GM21526 (cell line): ENCODE data around the gene EPAS1.

ENCODE experiments used
- ATAC-seq: cut with Tn5 transposase; IDR thresholded peaks from one replicate; pipeline ENCODE4 v1.9.1; 2021; ENCODE audit warnings: moderate library complexity; ENCODE audit not compliant: unreplicated experiment, low FRiP score

The EPAS1 gene

DNA sequence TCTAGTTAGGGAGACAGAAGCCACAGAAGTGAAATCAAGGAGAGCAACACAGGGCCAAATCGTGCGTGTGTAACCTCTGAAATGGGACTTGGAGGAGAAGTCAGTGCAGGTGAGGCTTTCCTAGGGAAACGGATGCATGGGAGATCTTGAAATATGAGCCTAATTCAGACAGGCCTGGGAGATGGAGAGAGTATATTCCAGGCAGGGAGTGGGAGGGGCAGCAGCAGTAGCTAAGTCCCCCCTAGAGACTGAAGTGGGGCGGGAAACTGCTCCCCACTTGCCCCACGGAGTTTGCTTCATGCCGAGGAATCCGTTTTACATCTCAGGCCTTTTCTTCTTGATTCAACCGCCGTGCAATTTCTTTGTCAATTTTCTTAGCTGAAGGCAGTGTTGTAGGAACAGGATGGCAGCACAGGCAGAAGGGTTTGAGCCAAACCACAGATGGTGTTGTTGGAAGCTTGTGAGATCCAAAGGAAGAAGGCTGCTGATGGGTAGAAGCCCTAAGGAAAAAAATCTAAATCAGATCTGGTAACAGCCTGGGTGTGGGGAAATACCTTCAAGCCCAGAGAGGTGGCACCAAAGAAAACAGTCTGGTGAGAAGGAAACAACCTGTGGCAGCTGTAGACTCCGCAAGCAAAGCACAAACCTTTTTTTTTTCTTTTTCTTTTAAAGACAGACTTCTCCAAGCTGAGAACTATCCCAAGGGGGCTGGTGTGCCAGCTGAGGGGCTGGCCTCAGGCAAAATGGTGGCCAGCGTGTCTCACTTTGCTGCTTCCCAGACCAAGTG lies 40.2 kb downstream of the EPAS1 start:
- ATAC-seq: no peak

DNA sequence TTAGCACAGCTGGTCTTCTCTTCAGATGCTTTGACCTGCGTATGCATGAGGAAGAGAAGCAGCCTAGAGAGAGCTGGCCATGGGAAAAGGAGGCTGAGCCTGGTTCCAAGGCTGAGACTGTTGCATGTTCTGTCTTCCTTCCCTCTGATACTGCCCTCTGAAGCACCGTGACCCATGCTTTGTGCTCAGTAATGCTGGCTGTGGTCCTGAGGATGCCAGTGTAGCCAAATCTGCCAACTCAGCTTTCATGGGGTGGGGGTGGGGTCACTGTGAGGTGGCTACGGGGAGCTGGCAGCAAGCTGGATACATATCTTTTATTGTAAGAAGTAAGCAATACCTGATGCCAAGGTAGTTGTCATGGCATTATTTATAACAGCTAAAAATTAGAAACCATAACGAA lies 41.5 kb downstream of the EPAS1 start:
- no peak for ATAC-seq

DNA sequence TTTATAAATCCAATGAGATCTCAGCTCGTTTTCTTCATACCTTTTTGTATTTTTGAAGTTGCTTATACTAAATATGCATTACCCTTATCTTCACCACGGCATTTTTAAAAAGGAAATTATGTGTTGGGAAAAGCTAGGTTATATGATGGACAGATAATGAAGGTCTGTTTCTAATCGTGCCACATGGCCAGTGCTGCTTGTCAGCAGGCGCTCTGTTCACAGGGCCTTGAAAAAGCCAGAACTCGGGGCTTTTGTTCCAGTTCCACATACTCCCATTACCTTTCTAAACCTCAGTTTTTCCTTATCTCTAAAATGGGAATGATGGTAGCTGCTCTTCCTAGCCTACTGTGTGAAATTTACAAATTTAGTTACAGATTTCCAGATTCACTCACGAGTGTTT lies 42.0 kb downstream of the EPAS1 start:
- no peak for ATAC-seq

GRCh38 chr2:46339676-46340459 lies 42.7 kb downstream of the EPAS1 start:
- ATAC-seq: no peak

GRCh38 chr2:46340740-46341420 lies 43.7 kb downstream of the EPAS1 start:
- ATAC-seq: no peak

- ATAC-seq: no peak
These were observed 45.5 kb downstream of the EPAS1 start for GRCh38 chr2:46342566-46343315.

GRCh38 chr2:46344706-46345105 lies 47.5 kb downstream of the EPAS1 start:
- no peak for ATAC-seq

- ATAC-seq: no peak
These were observed 48.6 kb downstream of the EPAS1 start for GRCh38 chr2:46345775-46346174.

GRCh38 chr2:46346719-46347118 lies 49.5 kb downstream of the EPAS1 start:
- no peak for ATAC-seq

DNA sequence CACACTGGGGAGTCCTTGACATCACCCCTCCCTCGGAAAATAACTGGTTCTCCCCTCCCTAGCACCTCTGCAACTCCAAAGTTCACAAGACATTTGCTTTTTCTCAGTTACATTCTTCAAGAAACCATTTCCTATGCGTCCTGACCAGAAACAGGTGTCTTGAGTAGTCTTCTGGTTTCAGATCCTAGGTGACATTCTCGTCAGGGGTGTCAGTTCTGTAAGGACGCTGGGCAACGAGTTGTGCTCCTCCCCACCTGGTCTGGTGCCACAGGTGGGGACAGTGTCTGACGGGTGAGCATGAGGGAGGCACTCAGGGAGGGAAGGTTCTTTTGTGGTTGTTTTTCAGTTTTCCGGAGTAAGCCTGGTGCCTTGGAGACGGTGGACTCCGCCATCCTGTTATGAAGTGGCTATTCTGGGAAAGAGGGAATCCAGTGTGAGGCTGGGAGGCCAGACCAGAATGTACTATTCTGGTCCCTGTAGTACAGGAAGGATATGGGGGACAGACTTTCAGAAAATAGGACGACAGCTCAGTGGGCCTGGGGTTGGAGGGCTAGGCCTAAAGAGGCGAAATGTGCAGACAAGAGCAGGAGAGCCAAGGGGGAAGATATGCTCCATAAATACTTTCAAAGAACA lies 50.6 kb downstream of the EPAS1 start:
- ATAC-seq: no peak

DNA sequence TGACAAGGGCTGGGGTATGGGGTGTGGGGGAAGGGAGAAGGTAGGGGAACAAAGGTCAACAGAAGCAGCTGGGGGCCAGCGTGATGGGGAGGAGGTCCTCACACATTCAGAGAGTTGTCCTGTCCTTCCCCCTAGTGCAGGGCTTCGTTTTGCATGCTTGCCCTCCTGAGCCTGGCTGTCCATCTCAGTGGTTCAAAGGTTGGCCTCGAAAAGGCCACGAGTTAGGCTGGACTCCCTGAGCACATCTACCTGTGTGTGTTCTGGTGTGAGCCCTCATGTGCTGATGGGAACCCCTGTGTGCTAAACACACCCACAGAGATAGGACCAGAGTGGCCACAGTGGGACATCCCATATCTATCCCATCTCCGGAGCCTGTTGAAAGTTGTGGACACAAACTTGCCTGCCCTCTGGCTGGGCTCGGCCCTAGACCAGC lies 51.9 kb downstream of the EPAS1 start:
- ATAC-seq: no peak

DNA sequence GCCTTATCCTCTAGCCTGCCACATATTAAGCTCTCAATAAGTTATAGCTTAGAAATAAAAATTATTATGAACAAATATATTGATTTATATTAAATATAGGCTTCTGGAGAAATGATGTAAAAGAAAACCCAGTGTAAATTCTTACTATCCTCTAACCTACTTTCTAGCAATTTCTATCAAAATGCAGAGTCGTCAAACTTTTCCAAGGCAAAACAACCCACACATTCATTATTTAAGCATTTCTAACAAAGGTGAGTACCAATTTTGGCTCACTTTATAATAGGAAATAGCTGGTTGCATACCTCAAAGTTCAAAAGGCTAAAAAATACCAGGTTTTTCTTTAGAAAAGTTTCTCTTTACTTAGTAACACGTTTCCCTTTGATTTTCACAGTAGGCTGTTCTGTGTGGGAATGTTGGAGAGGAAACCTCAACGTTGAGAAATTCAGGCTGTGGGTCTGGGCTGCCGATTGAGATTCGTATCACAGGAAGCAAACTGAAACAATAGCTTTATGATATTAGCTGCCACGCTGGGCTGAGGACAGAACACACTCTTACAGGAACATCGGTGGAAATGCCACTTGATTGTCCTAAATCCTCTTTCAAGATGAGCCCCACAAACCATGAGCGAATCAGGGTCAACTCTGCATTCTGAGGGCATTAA lies 53.0 kb downstream of the EPAS1 start:
- ATAC-seq: no peak

DNA sequence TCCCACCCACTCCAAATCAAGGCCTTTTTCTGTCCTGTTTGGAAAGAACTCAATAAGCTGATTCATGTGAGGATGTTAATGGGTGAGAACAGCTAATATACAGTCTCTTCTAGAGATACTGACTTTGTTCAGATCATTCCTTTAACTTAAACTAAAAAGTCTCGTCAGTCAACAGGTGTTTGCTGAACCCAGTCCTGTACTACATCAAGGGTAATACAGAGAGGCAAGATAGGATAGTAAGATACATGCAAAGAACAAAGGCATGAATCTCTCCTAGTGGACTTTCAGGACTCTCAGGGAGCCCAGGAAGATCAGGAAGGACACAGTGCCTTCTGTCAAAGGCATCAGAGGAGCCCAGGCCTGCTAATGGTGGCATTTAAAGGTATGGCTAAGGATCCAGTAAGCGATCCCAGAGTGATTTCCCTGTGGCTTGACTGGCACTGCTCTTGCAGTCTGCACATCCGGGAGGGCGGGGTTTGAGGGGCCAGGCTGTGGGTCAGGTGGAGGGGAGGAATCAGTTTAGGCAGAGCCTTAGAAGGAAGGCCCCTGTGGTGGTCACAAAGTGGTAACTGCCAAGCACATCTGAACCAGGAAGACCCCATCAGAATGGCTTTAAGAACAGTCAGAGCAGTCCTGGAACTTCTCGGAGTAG lies 54.0 kb downstream of the EPAS1 start:
- no peak for ATAC-seq

DNA sequence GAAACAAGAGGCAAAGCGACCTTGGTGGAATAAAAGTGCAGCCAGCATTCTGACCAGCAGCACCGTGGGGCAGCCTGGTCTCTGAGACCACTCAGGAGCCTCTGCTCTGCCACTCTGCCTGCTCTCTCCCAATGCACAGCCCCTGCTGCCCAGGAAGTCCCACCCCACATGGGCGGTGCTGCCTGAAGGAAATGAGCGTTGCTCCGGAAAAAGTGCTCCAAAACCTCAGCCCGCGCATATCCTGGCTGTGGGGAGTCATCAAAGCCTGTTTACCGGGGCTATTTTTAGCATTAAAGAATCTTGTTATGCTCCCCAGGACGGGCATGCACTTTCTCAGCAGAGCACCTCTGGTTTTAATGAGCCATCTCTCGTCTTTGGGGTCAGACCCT lies 54.5 kb downstream of the EPAS1 start:
- no peak for ATAC-seq

DNA sequence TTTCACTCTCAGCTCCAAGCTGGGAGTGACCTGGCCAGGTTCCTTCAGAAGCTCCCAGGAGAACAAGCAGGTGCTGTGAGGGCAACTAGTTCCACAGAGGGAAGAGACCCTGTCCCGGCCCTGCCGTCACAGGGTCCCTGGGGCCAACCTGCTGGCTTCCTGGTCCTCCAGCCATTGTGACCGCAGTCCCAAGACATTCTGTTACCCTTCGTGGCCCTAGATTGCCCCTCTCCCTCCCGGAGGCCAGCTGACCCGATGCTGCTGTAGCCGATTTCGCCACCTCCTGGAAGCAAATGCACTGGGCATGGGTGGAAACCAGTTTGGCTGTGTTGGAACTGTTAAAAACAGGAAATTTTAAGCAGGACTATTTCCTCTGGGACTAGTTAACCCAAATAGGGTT lies 55.4 kb downstream of the EPAS1 start:
- no peak for ATAC-seq

- no peak for ATAC-seq
These were observed 56.3 kb downstream of the EPAS1 start for GRCh38 chr2:46353509-46353908.

DNA sequence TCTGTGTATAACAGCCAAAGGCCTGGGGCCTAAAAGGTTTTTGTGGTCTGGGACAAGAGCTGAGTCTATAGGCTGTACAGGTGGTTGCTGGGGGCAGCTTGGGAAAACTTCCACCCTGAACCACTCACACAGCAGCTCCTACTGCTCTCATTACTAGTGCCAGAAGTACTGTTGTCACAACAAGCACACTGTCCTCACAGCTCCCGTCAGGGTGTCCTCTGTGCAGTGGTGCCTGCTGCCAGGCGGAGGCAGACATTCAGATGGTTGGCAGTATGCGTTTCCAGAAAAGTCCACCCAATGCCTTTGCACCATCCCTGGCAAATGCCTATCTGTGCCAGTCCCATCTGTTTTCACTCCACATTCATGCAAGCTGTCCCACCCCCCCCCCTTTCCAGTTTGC lies 58.5 kb downstream of the EPAS1 start:
- no peak for ATAC-seq

- no peak for ATAC-seq
These were observed 59.8 kb downstream of the EPAS1 start for GRCh38 chr2:46356991-46357390.

DNA sequence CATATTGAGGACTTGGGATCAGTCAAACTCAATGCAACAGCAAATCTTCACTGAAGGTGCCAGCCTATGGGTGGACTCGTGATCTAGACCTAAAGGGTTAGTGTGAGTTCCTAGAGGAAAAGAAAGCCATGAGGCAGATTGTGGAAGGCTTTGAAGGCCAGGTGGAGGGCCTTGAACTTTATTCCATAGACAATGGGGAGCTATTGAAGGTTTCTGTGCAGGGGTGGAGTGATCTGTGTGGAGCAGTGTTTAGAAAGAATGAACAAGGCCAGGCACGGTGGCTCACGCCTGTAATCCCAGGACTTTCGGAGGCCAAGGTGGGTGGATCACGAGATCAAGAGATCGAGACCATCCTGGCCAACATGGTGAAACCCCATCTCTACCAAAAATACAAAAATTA lies 61.5 kb downstream of the EPAS1 start:
- ATAC-seq: no peak
